Adrenal gland (tissue), 12 donors: Measurements from ENCODE around the gene CPN2. TPM values are rescaled to one million over a fixed set of nuclear protein-coding genes. Genes with fewer than 3 reads are reported as not detected.

ENCODE experiments used
- DNase-seq, 7 donors: peaks; one replicate each; pipeline ENCODE4 v3.0.0-alpha.2; 2019 to 2020
- H3K27ac ChIP-seq, 5 donors: fragments of 200-600 bp; sonication (generic) in 4 of 5; 1 replicate in 3 of 5; 2 replicates in 2 of 5; pipeline versions ENCODE4 v1.5.1 to v1.8.0; 2016 to 2020; ENCODE audit warnings: mild to moderate bottlenecking in 1 of 5
- H3K27me3 ChIP-seq: fragments of 200-600 bp; 2 replicates; pipeline ENCODE4 v1.8.0; 2021
- H3K36me3 ChIP-seq, 2 donors: fragments of 200-600 bp; replicated peaks in 1 of 2; 1 replicate in 1 of 2; 2 replicates in 1 of 2; pipeline versions ENCODE4 v1.5.1 to v1.8.0; 2018 to 2022
- H3K4me1 ChIP-seq, 2 donors: fragments of 200-600 bp; replicated peaks in 1 of 2; 1 replicate in 1 of 2; 2 replicates in 1 of 2; pipeline versions ENCODE4 v1.5.1 to v1.8.0; 2018 to 2021
- H3K4me3 ChIP-seq, 4 donors: fragments of 200-600 bp; sonication (generic) in 3 of 4; one replicate each; pipeline ENCODE4 v1.5.1; 2016 to 2018
- H3K9me3 ChIP-seq, 3 donors: fragments of 200-600 bp; sonication (generic) in 1 of 3; replicated peaks in 1 of 3; 1 replicate in 2 of 3; 2 replicates in 1 of 3; pipeline versions ENCODE4 v1.5.1 to v1.8.0; 2016 to 2021
- CTCF ChIP-seq, 6 experiments: fragments of 450-650 bp in 4 of 6; fragments of 200-600 bp in 2 of 6; sonication (generic) in 1 of 6; IDR thresholded peaks; 1 replicate in 5 of 6; 2 replicates in 1 of 6; pipeline versions ENCODE4 v1.5.1 to v1.8.0; 2016 to 2021; ENCODE audit warnings: antibody characterized with exemption in 6 of 6, mild to moderate bottlenecking in 2 of 6, moderate library complexity in 1 of 6
- POLR2A ChIP-seq, 2 donors: fragments of 450-650 bp; IDR thresholded peaks; one replicate each; pipeline ENCODE4 v1.6.1; 2017; ENCODE audit warnings: antibody characterized with exemption in 2 of 2, mild to moderate bottlenecking in 2 of 2, moderate library complexity in 1 of 2
- WGBS, 4 donors: extraction: QIAGEN DNeasy Blood & Tissue Kit in 2 of 4; methylation state at CpG; one replicate each; pipeline versions ENCODE4 v1.1.5 to v1.1.7; 2013 to 2017; 5-methylcytosine and 5-hydroxymethylcytosine counted together
- intact Hi-C, 2 donors: fragments of 100-400 bp; cut with DNase I; formaldehyde crosslinking; loops; one replicate each; pipeline versions ENCODE4 v1.14.1 to v1.15.0; 2022 to 2023
- polyA plus RNA-seq, 3 donors: library from polyadenylated mRNA; stranded (reverse); fragments of 200-250 nt in 2 of 3; fragments of 350-450 nt in 1 of 3; fragmentation: Illumina TruSeq in 1 of 3; extraction: RNeasy Lipid Tissue Mini Kit (QIAGEN cat#74804) in 1 of 3; gene quantifications; one replicate each; pipeline ENCODE4 v1.2.3, GENCODE V29; 2013 to 2014
- total RNA-seq, 9 donors: library from RNA; depleted of rRNA in 4 of 9; stranded (reverse); fragments of >200 nt in 4 of 9; fragments of 120-200 nt in 1 of 9; fragmentation: NEBNext Ultra II Directional in 1 of 9; extraction: Animal tissue kit (Norgen Biotek cat#: 25700) in 1 of 9; gene quantifications; one replicate each; pipeline versions ENCODE4 v1.1.0 to v1.2.4, GENCODE V29; 2013 to 2023
- donor health status: healthy with polysubstance abuse.
- donor health status: Bipolar disorder and iron deficiency.
- donor health status: DM: yes; HTN: yes; CAD: no.
- donor health status: DM: no; HTN: no; CAD: no.
- donor health status: DM: no; HTN: no; CAD: no.
- donor health status: DM: yes; HTN: yes; CAD: no.

Gene CPN2
- total and polyA plus RNA-seq, 12 donors, result 0.32 to 14.3 (median 3.1) TPM

- 90 to 98% (median 93%) methylated on average over 3 to 5 of the region's 5 CpGs for WGBS, 4 donors
- H3K27me3 ChIP-seq, result no peaks in the 10 kb centered on the region
- intact Hi-C loops, result no loop called here
- H3K27ac ChIP-seq, result no peak overlapping the region
- no peaks in the 10 kb centered on the region for H3K36me3 ChIP-seq
- H3K4me1 ChIP-seq, result peaks cover 12 to 18% of the 10 kb centered on the region in 2 donors
- peak in 2 of 7 donors; percentile 6 to 9 for DNase-seq
- no peaks in the 10 kb centered on the region for H3K9me3 ChIP-seq
- no peak overlapping the region for H3K4me3 ChIP-seq
- TF ChIP-seq CTCF (IDR thresholded peaks at IDR 0.05) (no peak), POLR2A (IDR thresholded peaks at IDR 0.05) (no peak)
Observed at GRCh38 chr3:194294895-194295214, 56.3 kb downstream of the CPN2 start.

DNA sequence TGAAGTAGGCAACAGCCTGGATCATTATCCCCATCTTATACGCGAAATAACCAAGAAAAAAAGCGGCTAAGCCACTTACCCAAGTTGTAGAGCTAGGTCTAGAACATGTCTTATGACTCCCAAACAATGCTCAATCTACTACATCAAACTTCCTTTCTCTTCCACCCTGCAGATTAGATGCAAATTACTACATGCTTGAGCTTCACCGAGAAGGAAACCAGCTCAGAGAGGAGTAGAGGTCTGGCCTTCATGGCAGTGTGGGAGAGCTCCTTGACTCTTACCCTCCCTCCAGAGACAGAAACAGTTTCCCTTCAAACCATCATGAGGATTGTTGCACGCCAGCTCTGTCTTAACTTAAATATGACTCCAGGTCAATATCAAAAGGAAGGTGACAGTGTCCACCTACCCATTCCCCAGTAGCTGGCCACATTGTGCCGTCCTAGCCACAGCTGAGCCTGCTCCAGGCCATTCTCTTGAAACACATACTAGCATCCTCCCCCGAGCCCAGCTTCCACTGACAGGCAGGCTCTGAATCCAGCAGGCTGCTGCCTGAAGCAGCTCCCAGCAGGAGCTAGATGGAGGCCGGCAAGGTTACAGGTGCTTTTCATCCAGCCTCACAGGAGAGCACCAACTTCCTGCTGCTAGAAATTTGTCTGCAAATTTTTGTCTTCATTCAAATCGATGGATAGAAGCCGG lies 56.8 kb downstream of the CPN2 start:
- DNase-seq, result peak in 5 of 7 donors; percentile 2 to 46 (median 16)
- TF ChIP-seq CTCF (IDR thresholded peaks at IDR 0.05), result no peak
- TF ChIP-seq POLR2A (IDR thresholded peaks at IDR 0.05), result no peak
- no peak overlapping the region for H3K27ac ChIP-seq
- WGBS, 4 donors, result 89 to 93% (median 90%) methylated on average over 8 to 10 of the region's 10 CpGs
- H3K27me3 ChIP-seq, result no peaks in the 10 kb centered on the region
- intact Hi-C loops, result no loop called here
- H3K4me1 ChIP-seq, result peaks cover 12 to 18% of the 10 kb centered on the region in 2 donors
- H3K36me3 ChIP-seq, result no peaks in the 10 kb centered on the region
- no peaks in the 10 kb centered on the region for H3K9me3 ChIP-seq
- H3K4me3 ChIP-seq, result no peak overlapping the region

GRCh38 chr3:194293546-194294198 lies 57.5 kb downstream of the CPN2 start:
- Histone ChIP-seq H3K4me3 (no peak overlapping the region), H3K36me3 (no peaks in the 10 kb centered on the region), H3K27me3 (no peaks in the 10 kb centered on the region), H3K4me1 (peaks cover 12 to 18% of the 10 kb centered on the region in 2 donors), H3K27ac (peak overlapping the region in 1 of 5 donors; percentile 42), H3K9me3 (no peaks in the 10 kb centered on the region)
- intact Hi-C loops, result no loop called here
- no peak for TF ChIP-seq CTCF (IDR thresholded peaks at IDR 0.05)
- DNase-seq, result peak in 4 of 7 donors; percentile 6 to 27 (median 20)
- 44 to 64% (median 48%) methylated on average over 2 of the region's 2 CpGs for WGBS, 4 donors

- intact Hi-C loops, result no loop called here
Observed at GRCh38 chr3:194292331-194292730, 58.8 kb downstream of the CPN2 start.

More at GRCh38 chr3:194292331-194292730, 58.8 kb downstream of the CPN2 start:
- Histone ChIP-seq H3K36me3 (no peaks in the 10 kb centered on the region), H3K4me3 (no peak overlapping the region), H3K9me3 (no peaks in the 10 kb centered on the region), H3K4me1 (peaks cover 9 to 15% of the 10 kb centered on the region in 2 donors), H3K27me3 (no peaks in the 10 kb centered on the region), H3K27ac (no peak overlapping the region)
- TF ChIP-seq CTCF (IDR thresholded peaks at IDR 0.05), result no peak
- no peak for TF ChIP-seq POLR2A (IDR thresholded peaks at IDR 0.05)
- peak in 2 of 7 donors; percentile 9 to 41 for DNase-seq
- WGBS, 4 donors, result 85 to 99% (median 93%) methylated on average over 3 of the region's 3 CpGs

Other genes with a start within 250 kb of the CPN2 start
- gene HES1, start 215.2 kb downstream of the CPN2 start, total RNA-seq, result 10 to 100 TPM; 12.4 to 59.3 (median 32.1) TPM
- 10 to 100 TPM; 14.3 to 34.3 (median 34.2) TPM for gene HES1, start 215.2 kb downstream of the CPN2 start, polyA plus RNA-seq
- under 1 TPM in 7 of 9 donors, not detected in 2; 0.06 to 0.31 (median 0.14) TPM for gene LRRC15, start 18.4 kb upstream of the CPN2 start, total RNA-seq
- gene LRRC15, start 18.4 kb upstream of the CPN2 start, polyA plus RNA-seq, result under 1 TPM; 0.05 to 0.13 (median 0.08) TPM
- under 1 TPM in 3 of 9 donors, not detected in 6; 0.08 to 0.28 (median 0.11) TPM for gene GP5, start 47.9 kb upstream of the CPN2 start, total RNA-seq
- not detected for gene GP5, start 47.9 kb upstream of the CPN2 start, polyA plus RNA-seq
- 100 to 1,000 TPM in 3 of 9 donors, 10 to 100 TPM in 6; 30.6 to 111 (median 79.0) TPM for gene ATP13A3, start 135.7 kb upstream of the CPN2 start, total RNA-seq
- gene ATP13A3, start 135.7 kb upstream of the CPN2 start, polyA plus RNA-seq, result 10 to 100 TPM; 17.6 to 43.2 (median 22.6) TPM